Stomach (tissue), 9 donors: Measurements from ENCODE around the gene LONRF2. TPM values are rescaled to one million over a fixed set of nuclear protein-coding genes. Genes with fewer than 3 reads are reported as not detected.
A peak's percentile ranks its signal among the peaks of the same experiment; 100 is the strongest.

Experiments used
- DNase-seq, 2 donors: peaks; one replicate each; pipeline versions ENCODE4 v3.0.0 to v3.0.0-alpha.2; 2013 to 2019
- H3K27ac ChIP-seq, 5 donors: fragments of 200-600 bp in 4 of 5; sonication (generic) in 4 of 5; one replicate each; pipeline ENCODE4 v1.5.1; 2013 to 2019; ENCODE audit warnings: mild to moderate bottlenecking in 1 of 5, moderate library complexity in 1 of 5
- H3K27me3 ChIP-seq, 3 donors: fragments of 200-600 bp; sonication (generic); one replicate each; pipeline ENCODE4 v1.5.1; 2017 to 2019; ENCODE audit warnings: mixed run types in 1 of 3
- H3K36me3 ChIP-seq, 4 donors: fragments of 200-600 bp; sonication (generic); 1 replicate in 3 of 4; 2 replicates in 1 of 4; pipeline ENCODE4 v1.5.1; 2016 to 2019
- H3K4me1 ChIP-seq, 4 donors: fragments of 200-600 bp; sonication (generic); one replicate each; pipeline ENCODE4 v1.5.1; 2016 to 2019
- H3K4me3 ChIP-seq, 4 donors: fragments of 200-600 bp; sonication (generic) in 3 of 4; one replicate each; pipeline ENCODE4 v1.5.1; 2016 to 2019; ENCODE audit warnings: mild to moderate bottlenecking in 1 of 4
- H3K9me3 ChIP-seq, 4 donors: fragments of 200-600 bp; sonication (generic); one replicate each; pipeline ENCODE4 v1.5.1; 2016 to 2019
- EP300 ChIP-seq: sonication (generic); formaldehyde crosslinking; IDR thresholded peaks from one replicate; pipeline ENCODE4 v1.6.1; 2017; ENCODE audit warnings: antibody characterized with exemption
- POLR2A ChIP-seq, 4 donors: fragments of 450-650 bp; IDR thresholded peaks; one replicate each; pipeline ENCODE4 v1.6.1; 2016; ENCODE audit warnings: antibody characterized with exemption in 4 of 4, control low read depth in 2 of 4, mild to moderate bottlenecking in 1 of 4, moderate library complexity in 1 of 4
- POLR2AphosphoS5 ChIP-seq, 3 donors: sonication (generic); formaldehyde crosslinking; IDR thresholded peaks; one replicate each; pipeline ENCODE4 v1.6.1; 2016; ENCODE audit warnings: antibody characterized with exemption in 3 of 3
- WGBS, 5 donors: extraction: QIAGEN DNeasy Blood & Tissue Kit in 3 of 5; methylation state at CpG; one replicate each; pipeline versions ENCODE4 v1.1.5 to v1.1.7; 2013 to 2018; 5-methylcytosine and 5-hydroxymethylcytosine counted together
- intact Hi-C: fragments of 100-400 bp; cut with DNase I; formaldehyde crosslinking; loops from one replicate; pipeline ENCODE4 v1.15.1; 2023; ENCODE audit warnings: low total_unique reads
- polyA plus RNA-seq, 3 donors: library from polyadenylated mRNA; stranded (reverse); fragments of 200-250 nt; gene quantifications; one replicate each; pipeline ENCODE4 v1.2.3, GENCODE V29; 2013
- total RNA-seq, 5 donors: library from RNA; depleted of rRNA; stranded (reverse); fragments of >200 nt; gene quantifications; one replicate each; pipeline versions ENCODE4 v1.1.0 to v1.2.3, GENCODE V29; 2014 to 2016
- TF ChIP-seq, protein P1 (sequence below), 7 experiments: fragments of 450-650 bp in 4 of 7; fragments of 200-600 bp in 3 of 7; sonication (generic) in 3 of 7; IDR thresholded peaks; one replicate each; pipeline ENCODE4 v1.5.1; 2016 to 2019; ENCODE audit warnings: antibody characterized with exemption in 7 of 7, control low read depth in 2 of 7, mild to moderate bottlenecking in 1 of 7
- donor health status: healthy with polysubstance abuse.
- donor health status: Bipolar disorder and iron deficiency.
- donor health status: healthy.

The LONRF2 gene
- total and polyA plus RNA-seq, 8 donors = 0.31 to 32.1 (median 4.7) TPM

DNA sequence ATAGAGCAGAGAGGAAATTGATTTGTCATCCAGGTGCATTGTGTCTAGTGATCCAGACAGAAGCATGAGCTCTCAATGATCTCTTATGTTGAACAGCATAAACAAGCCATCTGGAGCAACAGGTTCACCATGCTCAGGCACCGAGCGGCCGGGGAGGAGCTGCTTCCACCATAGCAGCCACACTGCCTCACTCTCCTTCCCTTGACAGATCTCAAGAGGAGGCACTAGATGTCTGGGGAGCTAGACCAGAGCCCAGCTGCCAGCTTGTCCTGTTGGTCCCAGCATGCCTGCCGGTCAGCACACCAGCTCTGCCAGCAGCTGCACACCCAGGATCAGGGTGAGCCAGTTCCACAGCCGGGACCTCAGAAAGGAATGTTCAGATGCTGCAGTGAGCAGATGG is 17.5 kb upstream of the LONRF2 start:
- Histone ChIP-seq H3K36me3 (no peaks in the 10 kb centered on the region), H3K27ac (no peak overlapping the region), H3K4me1 (peaks cover 0 to 11% (median 2%) of the 10 kb centered on the region in 4 donors), H3K27me3 (peaks cover 0 to 7% (median 0%) of the 10 kb centered on the region in 3 donors), H3K4me3 (no peak overlapping the region), H3K9me3 (peaks cover 0 to 4% (median 0%) of the 10 kb centered on the region in 4 donors)
- WGBS, 5 donors = 35 to 54% (median 47%) methylated on average over 3 to 5 of the region's 5 CpGs
- intact Hi-C loops = no loop called here
- DNase-seq = peak in 1 of 2 donors; percentile 7
- TF ChIP-seq POLR2AphosphoS5 (IDR thresholded peaks at IDR 0.05) = no peak
- TF ChIP-seq, protein P1, sequence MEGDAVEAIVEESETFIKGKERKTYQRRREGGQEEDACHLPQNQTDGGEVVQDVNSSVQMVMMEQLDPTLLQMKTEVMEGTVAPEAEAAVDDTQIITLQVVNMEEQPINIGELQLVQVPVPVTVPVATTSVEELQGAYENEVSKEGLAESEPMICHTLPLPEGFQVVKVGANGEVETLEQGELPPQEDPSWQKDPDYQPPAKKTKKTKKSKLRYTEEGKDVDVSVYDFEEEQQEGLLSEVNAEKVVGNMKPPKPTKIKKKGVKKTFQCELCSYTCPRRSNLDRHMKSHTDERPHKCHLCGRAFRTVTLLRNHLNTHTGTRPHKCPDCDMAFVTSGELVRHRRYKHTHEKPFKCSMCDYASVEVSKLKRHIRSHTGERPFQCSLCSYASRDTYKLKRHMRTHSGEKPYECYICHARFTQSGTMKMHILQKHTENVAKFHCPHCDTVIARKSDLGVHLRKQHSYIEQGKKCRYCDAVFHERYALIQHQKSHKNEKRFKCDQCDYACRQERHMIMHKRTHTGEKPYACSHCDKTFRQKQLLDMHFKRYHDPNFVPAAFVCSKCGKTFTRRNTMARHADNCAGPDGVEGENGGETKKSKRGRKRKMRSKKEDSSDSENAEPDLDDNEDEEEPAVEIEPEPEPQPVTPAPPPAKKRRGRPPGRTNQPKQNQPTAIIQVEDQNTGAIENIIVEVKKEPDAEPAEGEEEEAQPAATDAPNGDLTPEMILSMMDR (IDR thresholded peaks at IDR 0.05) = no peak
- TF ChIP-seq EP300 = no peak
- TF ChIP-seq POLR2A (IDR thresholded peaks at IDR 0.05) = no peak

DNA sequence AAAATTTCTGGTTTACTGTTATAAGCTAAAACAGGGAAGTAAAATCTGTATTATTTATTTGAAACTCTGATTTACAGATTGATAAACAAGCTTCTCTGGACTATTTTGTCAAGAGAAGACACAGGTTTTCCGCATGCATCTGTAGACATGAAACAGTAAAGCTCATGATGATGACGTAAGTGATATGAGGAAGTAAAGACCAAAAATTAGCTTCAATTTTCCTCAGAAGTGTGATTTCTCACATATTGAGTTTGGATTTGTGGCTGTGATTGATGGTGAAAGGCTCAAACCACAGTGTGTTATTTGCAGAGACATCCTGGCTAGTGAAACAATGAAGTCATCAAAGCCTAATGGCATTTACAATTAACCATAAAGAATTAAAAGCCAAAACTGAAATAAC is 12.6 kb upstream of the LONRF2 start:
- Histone ChIP-seq H3K4me3 (no peak overlapping the region), H3K36me3 (no peaks in the 10 kb centered on the region), H3K4me1 (no peaks in the 10 kb centered on the region), H3K27ac (no peak overlapping the region), H3K27me3 (peaks cover 0 to 14% (median 0%) of the 10 kb centered on the region in 3 donors), H3K9me3 (no peaks in the 10 kb centered on the region)
- no peak for DNase-seq
- intact Hi-C loops = no loop called here
- 89 to 94% (median 91%) methylated on average over 2 of the region's 2 CpGs for WGBS, 5 donors
- no peak for TF ChIP-seq EP300

DNA sequence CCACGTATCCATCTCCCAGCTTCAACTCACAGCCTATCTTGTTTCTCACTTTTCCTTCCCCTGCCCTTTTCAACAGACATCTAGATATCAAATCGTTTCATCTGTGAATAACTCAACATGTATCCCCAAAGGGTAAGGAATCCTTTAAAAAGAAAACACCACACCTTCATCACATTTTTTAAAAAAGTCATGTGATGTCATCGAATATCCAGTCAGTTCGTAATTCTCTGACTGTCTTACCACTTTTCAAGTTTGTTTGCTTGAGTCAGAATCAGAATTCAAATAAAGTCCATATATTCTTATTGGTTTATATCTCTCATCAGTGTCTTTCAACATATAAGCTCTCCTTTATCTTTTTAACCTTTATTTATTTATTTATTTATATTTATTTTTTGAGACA is 5.4 kb upstream of the LONRF2 start:
- intact Hi-C loops = no loop called here
- peaks cover 0 to 18% (median 0%) of the 10 kb centered on the region in 3 donors for H3K27me3 ChIP-seq
- 89 to 92% (median 90%) methylated on average over 4 of the region's 4 CpGs for WGBS, 5 donors
- H3K4me1 ChIP-seq = peaks cover 0 to 5% (median 3%) of the 10 kb centered on the region in 4 donors
- H3K9me3 ChIP-seq = no peaks in the 10 kb centered on the region
- TF ChIP-seq EP300 = no peak
- TF ChIP-seq POLR2AphosphoS5 (IDR thresholded peaks at IDR 0.05) = no peak
- TF ChIP-seq, protein P1 (IDR thresholded peaks at IDR 0.05) = no peak
- no peak for TF ChIP-seq POLR2A (IDR thresholded peaks at IDR 0.05)
- no peak overlapping the region for H3K27ac ChIP-seq
- H3K36me3 ChIP-seq = no peaks in the 10 kb centered on the region
- no peak for DNase-seq
- no peak overlapping the region for H3K4me3 ChIP-seq

DNA sequence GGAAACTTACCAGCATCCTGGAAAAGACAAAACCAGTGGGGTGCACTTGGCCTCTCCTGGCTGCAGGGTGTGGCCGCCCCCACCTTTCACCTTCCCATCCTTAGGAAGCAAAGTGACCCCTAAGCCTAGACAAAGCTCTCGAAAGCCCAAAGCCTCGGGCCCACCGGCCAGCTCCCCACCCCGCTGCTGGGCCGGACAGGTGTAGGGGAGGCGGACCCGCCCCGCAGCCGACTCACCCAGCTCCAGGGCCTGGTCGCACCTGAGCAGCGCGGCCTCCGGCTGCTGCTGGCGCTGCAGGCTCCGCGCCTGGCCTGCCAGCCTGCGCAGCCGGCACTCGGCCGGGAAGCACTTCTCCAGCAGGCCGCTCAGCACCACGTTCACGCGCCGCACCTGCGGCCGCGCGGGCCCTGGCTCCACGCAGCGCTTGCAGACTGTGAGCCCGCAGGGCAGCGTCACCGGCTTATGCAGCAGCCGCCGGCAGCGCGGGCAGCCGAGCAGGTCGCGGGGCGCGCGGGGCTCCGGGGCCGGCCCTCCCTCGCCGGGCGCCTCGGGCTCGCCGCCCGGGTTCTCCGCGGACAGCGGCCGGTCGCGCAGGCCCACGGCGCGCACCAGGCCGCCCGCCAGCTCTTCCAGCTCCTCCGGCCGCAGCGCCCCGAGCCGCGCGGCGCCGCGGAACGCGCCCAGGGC is 979 bp downstream of the LONRF2 start:
- peak; percentile 55 to 87 for DNase-seq
- Histone ChIP-seq H3K4me1 (peaks cover 7 to 34% (median 21%) of the 10 kb centered on the region in 4 donors), H3K27me3 (peaks cover 0 to 43% (median 16%) of the 10 kb centered on the region in 3 donors), H3K36me3 (peaks cover 0 to 9% (median 0%) of the 10 kb centered on the region in 4 donors), H3K27ac (peak overlapping the region; percentile 66 to 92 (median 90)), H3K9me3 (peaks cover 0 to 13% (median 6%) of the 10 kb centered on the region in 4 donors), H3K4me3 (peak overlapping the region; percentile 60 to 74 (median 67))
- WGBS, 5 donors = 0 to 2% (median 1%) methylated on average over 21 to 77 of the region's 77 CpGs
- TF ChIP-seq POLR2A (IDR thresholded peaks at IDR 0.05) = no peak
- TF ChIP-seq, protein P1 (IDR thresholded peaks at IDR 0.05) = peak in 3 of 7 experiments; percentile 17 to 40 (median 32)
- intact Hi-C loops = no loop called here
